Activated CD4-positive, alpha-beta T cell treated with anti-CD3 and anti-CD28 coated beads, Interleukin-2, amount 50 U/mL, for 4 hours (primary cell): ENCODE results near the gene KCNG2.

ENCODE experiments used
- DNase-seq, 2 experiments: peaks; one replicate each; pipeline ENCODE4 v3.0.0-alpha.2; 2020

The KCNG2 gene

GRCh38 chr18:79945118-79946042, 147.6 kb downstream of the KCNG2 start:
- DNase-seq = no peak

GRCh38 chr18:79947054-79947755, 149.5 kb downstream of the KCNG2 start:
- DNase-seq = no peak

GRCh38 chr18:79947881-79948610, 150.3 kb downstream of the KCNG2 start:
- DNase-seq = no peak

GRCh38 chr18:79948719-79949411, 151.1 kb downstream of the KCNG2 start:
- DNase-seq = no peak
